Mesenchymal stem cell (in vitro differentiated cells and primary cell): Measurements from ENCODE around the gene KCNMB2.

Experiments
- DNase-seq: peaks from one replicate; pipeline ENCODE4 v3.0.0-alpha.2; 2013
- H2AFZ ChIP-seq: one replicate; pipeline ENCODE4 v1.6.1; 2013; ENCODE audit warnings: low read depth, mild to moderate bottlenecking, control low read depth, inconsistent platforms, low read length, moderate library complexity
- H2AK5ac ChIP-seq: 2 replicates; pipeline ENCODE4 v1.6.1; 2013; ENCODE audit warnings: low read length, moderate library complexity, mild to moderate bottlenecking, inconsistent platforms; ENCODE audit not compliant: severe bottlenecking
- H2BK120ac ChIP-seq: one replicate; pipeline ENCODE4 v1.6.1; 2013; ENCODE audit warnings: low read depth, mild to moderate bottlenecking, inconsistent platforms, low read length, moderate library complexity
- H2BK12ac ChIP-seq, 2 experiments: one replicate each; pipeline ENCODE4 v1.6.1; 2013; ENCODE audit warnings: inconsistent platforms in 2 of 2, low read length in 2 of 2, mild to moderate bottlenecking in 2 of 2, moderate library complexity in 2 of 2, control low read depth in 1 of 2
- H2BK15ac ChIP-seq: one replicate; pipeline ENCODE4 v1.6.1; 2013; ENCODE audit warnings: mild to moderate bottlenecking, low read depth, inconsistent platforms; ENCODE audit not compliant: poor library complexity, severe bottlenecking
- H2BK5ac ChIP-seq: 2 replicates; pipeline ENCODE4 v1.6.1; 2013; ENCODE audit warnings: low read depth, mild to moderate bottlenecking, low read length, control low read depth, inconsistent platforms; ENCODE audit not compliant: poor library complexity, severe bottlenecking
- H3K14ac ChIP-seq, 2 experiments: one replicate each; pipeline ENCODE4 v1.6.1; 2013; ENCODE audit warnings: inconsistent platforms in 2 of 2, low read length in 2 of 2, control low read depth in 1 of 2, mild to moderate bottlenecking in 1 of 2, moderate library complexity in 1 of 2
- H3K18ac ChIP-seq, 2 experiments: one replicate each; pipeline ENCODE4 v1.6.1; 2013; ENCODE audit warnings: inconsistent platforms in 2 of 2, low read length in 2 of 2, control low read depth in 1 of 2, low read depth in 1 of 2, mild to moderate bottlenecking in 1 of 2
- H3K23ac ChIP-seq, 2 experiments: one replicate each; pipeline ENCODE4 v1.6.1; 2013; ENCODE audit warnings: inconsistent platforms in 2 of 2, low read length in 2 of 2, mild to moderate bottlenecking in 2 of 2, moderate library complexity in 2 of 2, control low read depth in 1 of 2
- H3K27ac ChIP-seq: 2 replicates; pipeline ENCODE4 v1.5.1; 2013; ENCODE audit warnings: mild to moderate bottlenecking, moderate library complexity, low read length, control low read depth, inconsistent platforms; ENCODE audit not compliant: poor library complexity, severe bottlenecking
- H3K27me3 ChIP-seq, 2 experiments: 2 replicates each; pipeline versions ENCODE4 v1.6.1 to v1.7.0; 2013; ENCODE audit warnings: low read length in 2 of 2, mild to moderate bottlenecking in 2 of 2, moderate library complexity in 2 of 2, control low read depth in 1 of 2, inconsistent platforms in 1 of 2; ENCODE audit not compliant: control insufficient read depth in 1 of 2, insufficient read depth in 1 of 2
- H3K36me3 ChIP-seq, 2 experiments: 2 replicates each; pipeline versions ENCODE4 v1.6.1 to v1.7.0; 2013; ENCODE audit warnings: low read length in 2 of 2, control low read depth in 1 of 2, inconsistent platforms in 1 of 2, low read depth in 1 of 2, mild to moderate bottlenecking in 1 of 2; ENCODE audit not compliant: insufficient read depth in 2 of 2, control insufficient read depth in 1 of 2
- H3K4ac ChIP-seq, 2 experiments: one replicate each; pipeline ENCODE4 v1.6.1; 2013; ENCODE audit warnings: inconsistent platforms in 2 of 2, low read length in 2 of 2, mild to moderate bottlenecking in 2 of 2, moderate library complexity in 2 of 2, control low read depth in 1 of 2, low read depth in 1 of 2
- H3K4me1 ChIP-seq: 2 replicates; pipeline ENCODE4 v1.6.1; 2013; ENCODE audit warnings: low read depth, low read length, control low read depth; ENCODE audit not compliant: control insufficient read depth, insufficient read depth
- H3K4me2 ChIP-seq: 2 replicates; pipeline ENCODE4 v1.6.1; 2013; ENCODE audit warnings: low read length, mild to moderate bottlenecking, inconsistent platforms; ENCODE audit not compliant: poor library complexity, severe bottlenecking
- H3K4me3 ChIP-seq, 2 experiments: 2 replicates each; pipeline versions ENCODE4 v1.5.1 to v1.7.0; 2013; ENCODE audit warnings: low read length in 2 of 2, mild to moderate bottlenecking in 2 of 2, control low read depth in 1 of 2, low read depth in 1 of 2; ENCODE audit not compliant: insufficient read depth in 1 of 2
- H3K79me1 ChIP-seq: replicated peaks from 2 replicates; pipeline ENCODE4 v1.6.1; 2013; ENCODE audit warnings: mild to moderate bottlenecking, control low read depth, low read length, inconsistent platforms; ENCODE audit not compliant: poor library complexity, severe bottlenecking
- H3K9ac ChIP-seq: 2 replicates; pipeline ENCODE4 v1.7.0; 2013; ENCODE audit warnings: mild to moderate bottlenecking, low read length, moderate library complexity
- H3K9me3 ChIP-seq: 2 replicates; pipeline ENCODE4 v1.7.0; 2013; ENCODE audit warnings: mild to moderate bottlenecking, low read length; ENCODE audit not compliant: control insufficient read depth
- H4K8ac ChIP-seq: one replicate; pipeline ENCODE4 v1.6.1; 2013; ENCODE audit warnings: inconsistent platforms, mild to moderate bottlenecking, low read length, moderate library complexity
- H4K91ac ChIP-seq: one replicate; pipeline ENCODE4 v1.6.1; 2013; ENCODE audit warnings: mild to moderate bottlenecking, low read length, inconsistent platforms
- WGBS: methylation state at CpG from one replicate; pipeline ENCODE4 v1.1.7; 2013; ENCODE audit warnings: mixed read lengths; 5-methylcytosine and 5-hydroxymethylcytosine counted together

Gene KCNMB2

GRCh38 chr3:178777718-178778411 is 241.6 kb downstream of the KCNMB2 start:
- H4K91ac ChIP-seq = no peak overlapping the region
- H3K4me2 ChIP-seq = no peak overlapping the region
- H2BK12ac ChIP-seq = no peak overlapping the region
- no peak overlapping the region for H2AFZ ChIP-seq
- no peak overlapping the region for H3K9ac ChIP-seq
- H3K27me3 ChIP-seq = no peaks in the 10 kb centered on the region
- H2BK15ac ChIP-seq = no peak overlapping the region
- H3K4me1 ChIP-seq = no peaks in the 10 kb centered on the region
- H3K36me3 ChIP-seq = no peaks in the 10 kb centered on the region
- no peaks in the 10 kb centered on the region for H3K9me3 ChIP-seq
- WGBS = 7% methylated on average over 1 of the region's 4 CpGs
- H3K27ac ChIP-seq = no peak overlapping the region
- no peak overlapping the region for H2BK120ac ChIP-seq
- no peak overlapping the region for H2BK5ac ChIP-seq
- peak; percentile 67 for DNase-seq
- H3K79me1 ChIP-seq = no peaks in the 10 kb centered on the region
- no peak overlapping the region for H3K14ac ChIP-seq
- no peak overlapping the region for H3K4ac ChIP-seq
- H3K18ac ChIP-seq = no peak overlapping the region
- H2AK5ac ChIP-seq = no peak overlapping the region
- no peak overlapping the region for H3K4me3 ChIP-seq
- H3K23ac ChIP-seq = no peak overlapping the region
- no peak overlapping the region for H4K8ac ChIP-seq

- Histone ChIP-seq H2BK5ac (no peak overlapping the region), H2BK15ac (no peak overlapping the region), H2BK12ac (no peak overlapping the region), H3K4me3 (no peak overlapping the region), H3K27me3 (no peaks in the 10 kb centered on the region), H3K4me1 (no peaks in the 10 kb centered on the region), H3K23ac (no peak overlapping the region), H3K4ac (no peak overlapping the region), H3K4me2 (no peak overlapping the region), H3K79me1 (no peaks in the 10 kb centered on the region), H3K18ac (no peak overlapping the region), H3K9me3 (no peaks in the 10 kb centered on the region), H2BK120ac (no peak overlapping the region), H2AK5ac (no peak overlapping the region), H3K36me3 (no peaks in the 10 kb centered on the region), H3K14ac (no peak overlapping the region), H3K9ac (no peak overlapping the region), H3K27ac (no peak overlapping the region), H4K8ac (no peak overlapping the region), H4K91ac (no peak overlapping the region), H2AFZ (no peak overlapping the region)
- 93% methylated on average over 3 of the region's 4 CpGs for WGBS
- no peak for DNase-seq
Observed at GRCh38 chr3:178778589-178778988, 242.4 kb downstream of the KCNMB2 start.

GRCh38 chr3:178785961-178786360 is 249.7 kb downstream of the KCNMB2 start:
- no peak overlapping the region for H3K4me2 ChIP-seq

GRCh38 chr3:178787960-178788359 is 251.7 kb downstream of the KCNMB2 start:
- Histone ChIP-seq H3K4me2 (no peak overlapping the region), H3K4ac (no peak overlapping the region), H2BK120ac (no peak overlapping the region), H2AFZ (no peak overlapping the region), H2BK5ac (no peak overlapping the region), H2BK15ac (no peak overlapping the region), H3K4me1 (no peaks in the 10 kb centered on the region), H3K27ac (no peak overlapping the region), H3K9me3 (peaks cover 29% of the 10 kb centered on the region), H4K91ac (no peak overlapping the region), H3K18ac (no peak overlapping the region), H3K23ac (no peak overlapping the region), H3K14ac (no peak overlapping the region), H2AK5ac (no peak overlapping the region), H3K27me3 (no peaks in the 10 kb centered on the region), H3K79me1 (no peaks in the 10 kb centered on the region), H3K9ac (no peak overlapping the region), H2BK12ac (no peak overlapping the region), H3K4me3 (no peak overlapping the region), H4K8ac (no peak overlapping the region), H3K36me3 (no peaks in the 10 kb centered on the region)
- WGBS = 100% methylated on average over 1 of the region's 1 CpG
- DNase-seq = no peak

More at GRCh38 chr3:178785961-178786360, 249.7 kb downstream of the KCNMB2 start:
- Histone ChIP-seq H3K4me3 (no peak overlapping the region), H2AK5ac (no peak overlapping the region), H2BK5ac (no peak overlapping the region), H2AFZ (no peak overlapping the region), H3K9me3 (peaks cover 11% of the 10 kb centered on the region), H4K8ac (no peak overlapping the region), H4K91ac (no peak overlapping the region), H3K79me1 (no peaks in the 10 kb centered on the region), H2BK120ac (no peak overlapping the region), H2BK15ac (no peak overlapping the region), H3K27me3 (no peaks in the 10 kb centered on the region), H3K4ac (no peak overlapping the region), H3K9ac (no peak overlapping the region), H3K18ac (no peak overlapping the region), H3K27ac (no peak overlapping the region), H3K36me3 (no peaks in the 10 kb centered on the region), H3K4me1 (no peaks in the 10 kb centered on the region), H3K23ac (no peak overlapping the region), H2BK12ac (no peak overlapping the region), H3K14ac (no peak overlapping the region)
- peak; percentile 13 for DNase-seq
